Lung (tissue), 12 donors: ENCODE results near the gene ZSCAN10. TPM values are rescaled to one million over a fixed set of nuclear protein-coding genes. Genes with fewer than 3 reads are reported as not detected.
"Not testable (repeated sequence)": the region's sequence is repeated elsewhere in the genome, so short reads cannot be mapped to it uniquely, and the experiment has no call there.

Experiments
- ATAC-seq: fragments of 200-7000 bp; cut with Tn5 transposase; one replicate; pipeline ENCODE4 v1.9.1; 2020; ENCODE audit warnings: moderate number of reproducible peaks; ENCODE audit not compliant: insufficient read depth, low FRiP score
- DNase-seq, 3 donors: peaks; one replicate each; pipeline ENCODE4 v3.0.0-alpha.2; 2013 to 2017
- H3K27ac ChIP-seq, 2 donors: one replicate each; pipeline ENCODE4 v1.5.1; 2013; ENCODE audit warnings: mild to moderate bottlenecking in 2 of 2, moderate library complexity in 2 of 2, control low read depth in 1 of 2, inconsistent platforms in 1 of 2, low read depth in 1 of 2, low read length in 1 of 2
- H3K27me3 ChIP-seq, 3 donors: one replicate each; pipeline ENCODE4 v1.5.1; 2013; ENCODE audit warnings: low read length in 2 of 3; ENCODE audit not compliant: control insufficient read depth in 3 of 3, insufficient read depth in 3 of 3
- H3K36me3 ChIP-seq, 4 donors: one replicate each; pipeline ENCODE4 v1.5.1; 2013; ENCODE audit warnings: low read length in 4 of 4, mild to moderate bottlenecking in 1 of 4, moderate library complexity in 1 of 4; ENCODE audit not compliant: control insufficient read depth in 4 of 4, insufficient read depth in 4 of 4
- H3K4me1 ChIP-seq, 5 donors: one replicate each; pipeline ENCODE4 v1.5.1; 2013; ENCODE audit warnings: low read length in 5 of 5, mild to moderate bottlenecking in 2 of 5, moderate library complexity in 1 of 5; ENCODE audit not compliant: control insufficient read depth in 5 of 5, insufficient read depth in 5 of 5
- H3K4me3 ChIP-seq: one replicate; pipeline ENCODE4 v1.5.1; 2013; ENCODE audit warnings: mild to moderate bottlenecking, control low read depth, moderate library complexity
- H3K9ac ChIP-seq, 2 donors: one replicate each; pipeline ENCODE4 v1.5.1; 2013; ENCODE audit warnings: low read length in 2 of 2, control low read depth in 1 of 2; ENCODE audit not compliant: insufficient read depth in 1 of 2
- H3K9me3 ChIP-seq, 4 donors: one replicate each; pipeline ENCODE4 v1.5.1; 2013; ENCODE audit warnings: low read length in 3 of 4, mild to moderate bottlenecking in 1 of 4, moderate library complexity in 1 of 4; ENCODE audit not compliant: control insufficient read depth in 4 of 4, insufficient read depth in 3 of 4
- CTCF ChIP-seq: IDR thresholded peaks from 2 replicates; pipeline ENCODE4 v1.5.1; 2012; ENCODE audit warnings: mild to moderate bottlenecking; ENCODE audit errors: control extremely low read depth, extremely low read depth
- WGBS, 2 donors: extraction: QIAGEN DNeasy Blood & Tissue Kit; methylation state at CpG; one replicate each; pipeline ENCODE4 v1.1.7; 2013; 5-methylcytosine and 5-hydroxymethylcytosine counted together
- polyA plus RNA-seq, 2 donors: library from polyadenylated mRNA; stranded (reverse); fragments of 200-250 nt; gene quantifications; one replicate each; pipeline ENCODE4 v1.2.1, GENCODE V29; 2013
- total RNA-seq, 2 donors: library from RNA; depleted of rRNA in 1 of 2; stranded (reverse); fragments of >200 nt in 1 of 2; gene quantifications; one replicate each; pipeline ENCODE4 v1.2.1, GENCODE V29; 2014 to 2021
- donor health status: control.
- donor health status: control.
- donor health status: Bipolar disorder and iron deficiency.
- donor health status: healthy.
- donor health status: DM: yes; HTN: yes; CAD: no.

The ZSCAN10 gene
- total and polyA plus RNA-seq, 4 donors: 0.02 to 0.21 TPM; not detected in 2

- no peak overlapping the region for H3K27ac ChIP-seq
- no peak for TF ChIP-seq CTCF
- ATAC-seq (no peak), DNase-seq (no peak)
- peaks cover 0 to 44% (median 5%) of the 10 kb centered on the region in 4 donors for H3K36me3 ChIP-seq
- H3K9me3 ChIP-seq: no peaks in the 10 kb centered on the region
- 95 to 96% methylated on average over 66 to 69 of the region's 69 CpGs for WGBS, 2 donors
- no peak overlapping the region for H3K4me3 ChIP-seq
- H3K9ac ChIP-seq: no peak overlapping the region
- H3K27me3 ChIP-seq: no peaks in the 10 kb centered on the region
- peaks cover 0 to 4% (median 0%) of the 10 kb centered on the region in 5 donors for H3K4me1 ChIP-seq
These were observed 41.7 kb upstream of the ZSCAN10 start for GRCh38 chr16:3140603-3141427.

- not testable (repeated sequence) for H3K9me3 ChIP-seq, ATAC-seq, H3K4me3 ChIP-seq, H3K27me3 ChIP-seq, H3K4me1 ChIP-seq, DNase-seq, H3K27ac ChIP-seq, H3K9ac ChIP-seq
- H3K36me3 ChIP-seq: peaks cover 0 to 44% (median 5%) of the 10 kb centered on the region in 4 donors
- 93 to 97% methylated on average over 9 of the region's 9 CpGs for WGBS, 2 donors
These were observed 40.5 kb upstream of the ZSCAN10 start for GRCh38 chr16:3139561-3139960.

- DNase-seq (no peak), ATAC-seq (no peak)
- H3K27ac ChIP-seq: no peak overlapping the region
- no peak overlapping the region for H3K9ac ChIP-seq
- no peak overlapping the region for H3K4me3 ChIP-seq
- H3K4me1 ChIP-seq: peaks cover 0 to 8% (median 0%) of the 10 kb centered on the region in 5 donors
- 93 to 94% methylated on average over 14 of the region's 14 CpGs for WGBS, 2 donors
- H3K9me3 ChIP-seq: no peaks in the 10 kb centered on the region
- no peak for TF ChIP-seq CTCF
- H3K27me3 ChIP-seq: no peaks in the 10 kb centered on the region
- peaks cover 0 to 44% (median 7%) of the 10 kb centered on the region in 4 donors for H3K36me3 ChIP-seq
These were observed 39.8 kb upstream of the ZSCAN10 start for GRCh38 chr16:3138823-3139426.

- no peak for TF ChIP-seq CTCF
- DNase-seq (no peak), ATAC-seq (no peak)
- H3K27me3 ChIP-seq: no peaks in the 10 kb centered on the region
- no peak overlapping the region for H3K9ac ChIP-seq
- H3K4me3 ChIP-seq: no peak overlapping the region
- WGBS, 2 donors: 89 to 91% methylated on average over 21 of the region's 21 CpGs
- no peak overlapping the region for H3K27ac ChIP-seq
- no peaks in the 10 kb centered on the region for H3K9me3 ChIP-seq
- H3K4me1 ChIP-seq: peaks cover 0 to 11% (median 0%) of the 10 kb centered on the region in 5 donors
- H3K36me3 ChIP-seq: peaks cover 0 to 44% (median 7%) of the 10 kb centered on the region in 4 donors
These were observed 39.2 kb upstream of the ZSCAN10 start for GRCh38 chr16:3138342-3138741.
